Left hindlimb (tissue), 1 donor: ENCODE measurements around the gene POMC.
"Not testable (repeated sequence)": the region's sequence is repeated elsewhere in the genome, so short reads cannot be mapped to it uniquely, and the experiment has no call there.

Source experiments
- DNase-seq: peaks from one replicate; pipeline ENCODE4 v3.0.0-alpha.2; 2018

Gene POMC

GRCh38 chr2:25176138-25176537, 7.8 kb upstream of the POMC start:
- DNase-seq = no peak

GRCh38 chr2:25174192-25174861, 5.9 kb upstream of the POMC start:
- DNase-seq = no peak

DNA sequence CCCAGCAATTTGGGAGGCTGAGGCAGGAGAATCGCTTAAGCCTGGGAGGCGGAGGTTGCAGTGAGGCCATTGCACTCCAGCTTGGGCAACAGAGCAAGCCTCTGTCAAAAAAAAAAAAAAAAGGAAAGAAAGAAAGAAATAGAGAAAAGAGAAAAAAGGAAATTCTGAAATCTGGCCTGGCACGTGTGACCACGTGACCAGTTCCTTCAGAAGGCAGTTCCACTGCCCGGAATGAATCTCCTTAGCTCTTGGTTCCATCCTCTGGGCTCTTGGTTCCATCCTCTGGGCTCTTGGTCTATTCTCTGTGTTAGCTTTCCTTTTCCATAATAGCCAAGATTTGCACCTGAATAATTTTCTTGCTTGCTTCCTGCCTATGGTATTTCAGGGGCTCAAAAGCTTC, 5.3 kb upstream of the POMC start:
- no peak for DNase-seq

DNA sequence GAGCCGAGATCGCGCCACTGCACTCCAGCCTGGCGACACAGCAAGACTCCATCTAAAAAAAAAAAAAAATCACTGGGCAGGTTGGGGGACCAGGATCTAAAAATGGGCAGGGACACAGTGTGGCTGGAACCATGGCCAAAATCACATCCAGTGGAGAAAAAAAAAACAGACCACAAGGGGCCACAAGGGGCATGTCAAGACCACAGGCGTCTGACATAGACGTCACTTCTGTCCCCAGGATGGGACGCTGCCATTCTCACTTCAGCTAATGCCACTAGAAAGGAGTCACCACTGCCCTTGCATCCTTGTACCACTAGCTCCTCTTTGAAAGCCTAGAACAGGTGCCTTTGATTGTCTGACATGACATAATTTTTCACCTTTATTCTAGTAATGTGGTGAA, 2.5 kb upstream of the POMC start:
- no peak for DNase-seq

- no peak for DNase-seq
Observed at GRCh38 chr2:25169073-25169470, 692 bp upstream of the POMC start.

DNA sequence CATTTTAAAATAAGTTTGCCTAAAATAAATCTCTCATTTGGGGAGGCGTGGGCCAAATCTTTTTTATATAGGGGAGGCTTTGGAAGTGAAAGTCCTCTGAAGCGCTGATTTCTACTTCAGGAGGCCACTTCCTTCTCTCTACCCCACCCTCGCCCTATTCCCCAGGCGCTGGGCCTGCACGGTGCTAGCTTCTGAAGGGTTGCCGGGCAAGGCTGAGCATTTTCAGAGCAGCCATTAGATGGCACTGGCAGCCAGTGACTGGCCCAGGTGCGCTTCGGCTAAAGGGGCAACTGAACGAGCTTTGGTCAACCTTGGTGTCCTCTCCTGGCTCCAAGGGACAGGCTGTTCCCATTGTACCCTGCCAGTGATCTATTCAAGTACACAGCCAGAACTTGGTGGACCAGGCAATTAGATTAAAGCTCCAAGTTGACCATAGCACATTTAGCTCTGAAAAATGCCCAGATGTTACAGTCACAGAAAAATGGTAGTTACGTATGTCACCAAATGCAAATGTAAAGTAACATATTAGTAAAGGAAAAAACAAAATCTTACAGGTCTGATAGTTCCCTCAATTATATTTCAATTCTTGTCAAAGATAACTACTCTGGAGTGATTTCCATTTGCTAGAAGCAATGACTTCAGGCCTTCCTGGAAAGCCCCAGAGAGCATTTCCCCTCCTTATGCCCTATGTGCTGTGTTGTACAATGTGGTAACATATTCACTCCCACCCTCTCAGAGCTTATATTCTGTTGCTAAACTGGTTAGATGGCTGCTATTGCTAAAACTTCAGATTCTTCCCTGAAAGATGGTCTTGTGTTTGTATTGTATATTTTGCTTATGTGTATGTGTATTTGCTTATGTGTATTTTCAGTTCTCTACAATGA, 2.1 kb downstream of the POMC start:
- DNase-seq = no peak

GRCh38 chr2:25164561-25164960, 3.8 kb downstream of the POMC start:
- no peak for DNase-seq

DNA sequence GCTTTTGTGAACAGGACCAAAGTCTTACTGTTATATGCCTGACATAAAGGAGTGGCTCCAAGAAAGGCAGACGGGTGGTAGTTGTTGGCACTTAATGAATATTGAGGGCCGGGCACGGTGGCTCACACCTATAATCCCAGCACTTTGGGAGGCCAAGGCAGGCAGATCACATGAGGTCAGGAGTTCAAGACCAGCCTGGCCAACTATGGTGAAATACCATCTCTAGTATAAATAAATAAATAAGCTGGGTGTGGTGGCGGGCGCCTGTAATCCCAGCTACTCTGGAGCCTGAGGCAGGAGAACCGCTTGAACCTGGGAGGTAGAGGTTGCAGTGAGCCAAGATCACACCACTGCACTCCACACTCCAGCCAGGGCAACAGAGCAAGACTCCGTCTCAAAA, 6.3 kb downstream of the POMC start:
- DNase-seq = not testable (repeated sequence)

DNA sequence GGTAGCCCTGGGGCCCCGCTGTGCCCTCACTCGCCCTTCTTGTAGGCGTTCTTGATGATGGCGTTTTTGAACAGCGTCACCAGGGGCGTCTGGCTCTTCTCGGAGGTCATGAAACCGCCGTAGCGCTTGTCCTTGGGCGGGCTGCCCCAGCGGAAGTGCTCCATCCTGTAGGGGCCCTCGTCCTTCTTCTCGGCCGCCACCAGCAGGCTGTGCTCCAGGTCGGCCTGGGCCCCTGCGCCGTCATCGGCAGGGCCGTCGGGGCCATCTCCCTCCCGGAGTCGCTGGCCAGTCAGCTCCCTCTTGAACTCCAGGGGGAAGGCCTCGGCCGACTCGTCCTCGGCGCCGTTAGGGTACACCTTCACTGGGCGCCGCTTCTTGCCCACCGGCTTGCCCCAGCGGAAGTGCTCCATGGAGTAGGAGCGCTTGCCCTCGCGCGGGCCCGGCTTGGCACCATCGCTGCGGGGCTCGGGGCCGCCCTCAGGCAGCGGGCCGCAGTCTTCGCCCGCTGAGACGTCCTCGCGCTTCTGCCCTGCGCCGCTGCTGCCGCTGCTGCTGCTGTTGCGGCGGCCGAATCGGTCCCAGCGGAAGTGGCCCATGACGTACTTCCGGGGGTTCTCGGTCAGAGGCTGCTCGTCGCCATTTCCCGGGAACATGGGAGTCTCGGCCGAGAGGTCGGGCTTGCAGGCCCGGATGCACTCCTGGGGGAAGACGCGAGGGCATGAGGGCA, 7.2 kb downstream of the POMC start:
- DNase-seq = peak; percentile 75

- DNase-seq = no peak
Observed at GRCh38 chr2:25160376-25160775, 8.0 kb downstream of the POMC start.

GRCh38 chr2:25159949-25160348, 8.4 kb downstream of the POMC start:
- no peak for DNase-seq

DNA sequence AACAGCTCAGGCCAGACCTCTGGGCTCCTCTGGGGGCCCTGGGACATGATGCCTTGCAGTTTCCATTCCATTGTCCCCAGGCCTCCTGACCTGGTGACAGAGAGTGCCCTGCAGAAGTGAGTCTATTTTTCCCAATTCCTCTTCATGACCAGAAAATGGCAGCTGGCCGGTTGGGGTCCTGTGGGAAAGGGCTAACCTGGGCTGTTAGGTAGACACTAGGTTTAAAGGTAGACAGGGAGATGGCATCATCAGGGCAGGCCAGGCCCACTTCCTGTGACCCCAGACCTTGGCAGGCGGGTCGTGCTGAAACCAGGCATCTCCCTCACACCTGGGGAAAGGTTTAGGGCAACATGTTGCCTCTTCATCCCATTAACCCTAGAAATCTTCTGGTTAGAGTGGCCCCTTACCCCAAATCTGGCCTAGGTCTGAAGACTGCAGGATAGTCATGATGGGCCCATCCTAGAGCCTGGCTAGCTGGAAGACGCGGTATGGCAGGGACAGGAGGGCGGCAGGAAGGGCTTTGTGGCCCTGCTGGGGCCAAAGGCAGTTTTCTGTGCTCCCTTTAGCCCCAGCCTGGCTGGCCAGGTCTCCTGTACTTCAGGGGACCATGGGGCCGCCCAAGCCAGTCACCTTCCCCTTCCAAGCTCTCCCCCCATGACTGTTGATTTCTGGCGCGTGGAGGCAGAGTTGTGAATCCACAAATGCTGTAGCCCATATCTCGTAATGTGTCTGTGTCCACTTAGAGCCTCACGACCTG, 10.1 kb downstream of the POMC start:
- DNase-seq = no peak

- DNase-seq = no peak
Observed at GRCh38 chr2:25155401-25155800, 13.0 kb downstream of the POMC start.

GRCh38 chr2:25151718-25152117, 16.7 kb downstream of the POMC start:
- no peak for DNase-seq

GRCh38 chr2:25150993-25151392, 17.4 kb downstream of the POMC start:
- not testable (repeated sequence) for DNase-seq

- DNase-seq = no peak
Observed at GRCh38 chr2:25149646-25150045, 18.7 kb downstream of the POMC start.

- no peak for DNase-seq
Observed at GRCh38 chr2:25146896-25147295, 21.5 kb downstream of the POMC start.

DNA sequence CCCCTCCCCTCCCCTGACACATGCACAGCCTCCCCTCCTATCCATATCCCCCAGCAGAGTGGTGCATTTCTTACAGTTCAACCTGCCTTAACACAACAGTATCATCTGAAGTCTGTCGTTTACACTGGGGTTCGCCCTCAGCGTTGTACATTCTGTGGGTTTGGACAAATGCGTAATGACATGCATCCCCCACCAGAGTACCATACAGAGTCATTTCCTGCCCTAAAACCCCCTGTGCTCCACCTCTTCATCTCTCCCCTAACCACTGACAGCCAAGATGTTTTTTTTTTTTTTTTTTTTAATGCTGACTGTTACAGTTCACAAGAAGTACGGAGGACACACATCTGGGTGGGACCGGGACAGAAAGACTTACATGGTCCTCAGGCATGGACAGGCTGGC, 22.6 kb downstream of the POMC start:
- no peak for DNase-seq

DNA sequence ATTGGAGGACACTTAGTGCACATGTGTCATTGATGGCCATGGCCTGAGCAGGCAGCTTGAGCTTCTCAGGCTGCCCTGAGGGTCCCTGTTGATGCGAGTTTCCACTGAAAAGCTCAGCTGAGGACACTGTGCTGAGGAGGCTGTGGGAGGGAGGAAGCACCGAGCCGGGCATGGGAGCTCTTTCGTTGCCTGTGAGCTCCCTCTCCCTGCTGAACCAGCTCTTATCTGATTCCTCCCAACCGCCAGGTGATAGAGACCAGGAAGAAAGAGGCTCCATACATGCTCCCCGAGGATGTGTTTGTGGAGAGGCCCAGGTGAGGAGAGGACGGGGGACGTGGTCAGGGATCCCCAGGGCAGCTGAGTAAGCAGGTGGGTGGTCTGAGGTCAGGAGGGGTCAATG, 27.3 kb downstream of the POMC start:
- no peak for DNase-seq

- DNase-seq = not testable (repeated sequence)
Observed at GRCh38 chr2:25140535-25140934, 27.8 kb downstream of the POMC start.

- no peak for DNase-seq
Observed at GRCh38 chr2:25132693-25133092, 35.7 kb downstream of the POMC start.

- DNase-seq = no peak
Observed at GRCh38 chr2:25132299-25132635, 36.1 kb downstream of the POMC start.
